ENCODE results near the gene SF3B5. TPM values are rescaled to one million over a fixed set of nuclear protein-coding genes. Genes with fewer than 3 reads are reported as not detected.

Gene SF3B5
- total and polyA plus RNA-seq, 9 of the 15 experiments (the other 6 are each of a cell fraction or from before 2014, with no cell fraction given), result 238 to 1,211 (median 407) TPM

DNA sequence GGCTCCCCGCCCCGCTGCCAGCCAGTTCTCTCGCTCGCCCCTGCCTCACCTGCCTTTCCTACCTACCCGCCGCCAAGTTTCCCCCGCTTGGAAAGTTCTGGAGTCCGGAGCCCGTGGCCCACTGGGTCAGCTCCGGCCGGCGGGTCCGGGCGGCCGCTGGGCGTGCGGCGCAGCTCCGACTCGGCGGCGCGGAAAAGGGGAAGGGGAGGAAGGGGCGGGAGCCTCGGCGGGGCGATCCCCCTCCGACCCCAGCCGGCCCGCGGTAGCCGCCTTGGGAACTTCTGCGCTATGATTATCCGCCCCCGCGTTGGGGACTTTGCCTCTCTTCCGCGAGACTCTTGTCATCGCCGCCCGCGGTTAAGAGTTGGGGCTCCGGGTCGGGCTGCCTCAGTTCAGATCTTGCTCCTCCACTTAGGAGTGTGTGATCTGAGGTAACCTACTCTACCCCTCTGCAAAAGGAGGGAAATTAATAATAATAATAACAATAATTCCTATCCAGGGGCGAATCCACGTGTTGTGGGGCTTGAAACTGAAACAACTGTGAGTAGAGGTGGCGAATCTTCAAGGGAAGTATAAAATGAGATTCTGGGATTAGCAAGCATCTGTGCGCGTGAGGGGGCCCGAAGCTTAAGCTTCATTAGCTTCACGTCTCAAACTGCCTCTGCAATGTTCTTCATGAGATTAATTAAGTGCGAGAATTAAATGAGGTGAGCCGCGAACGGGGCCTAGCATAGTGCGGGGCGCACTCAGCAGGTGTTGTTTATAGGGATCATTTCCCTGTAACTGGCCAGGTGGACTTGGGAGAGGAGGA, 30.8 kb downstream of the SF3B5 start (continued):
- TF ChIP-seq, protein P1, sequence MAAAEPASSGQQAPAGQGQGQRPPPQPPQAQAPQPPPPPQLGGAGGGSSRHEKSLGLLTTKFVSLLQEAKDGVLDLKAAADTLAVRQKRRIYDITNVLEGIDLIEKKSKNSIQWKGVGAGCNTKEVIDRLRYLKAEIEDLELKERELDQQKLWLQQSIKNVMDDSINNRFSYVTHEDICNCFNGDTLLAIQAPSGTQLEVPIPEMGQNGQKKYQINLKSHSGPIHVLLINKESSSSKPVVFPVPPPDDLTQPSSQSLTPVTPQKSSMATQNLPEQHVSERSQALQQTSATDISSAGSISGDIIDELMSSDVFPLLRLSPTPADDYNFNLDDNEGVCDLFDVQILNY (CRISPR knock-in tag; IDR thresholded peaks at IDR 0.05), result no peak
- TF ChIP-seq L3MBTL2 (IDR thresholded peaks at IDR 0.05) (peak; percentile 8; the same call in 1 of the 2 replicates), HINFP (tag; conservative IDR thresholded peaks at IDR 0.05; ENCODE audit: low read depth) (no peak), SREBF1 (IDR thresholded peaks at IDR 0.05; ENCODE audit: borderline replicate concordance, low read depth, low read length) (no peak), PHTF2 (CRISPR knock-in tag; IDR thresholded peaks at IDR 0.05) (no peak), ZFP36 (IDR thresholded peaks at IDR 0.05; ENCODE audit: low read depth, low read length, partially characterized antibody) (no peak), TOE1 (IDR thresholded peaks at IDR 0.05; ENCODE audit: borderline replicate concordance) (no peak), TOE1 (CRISPR knock-in tag; IDR thresholded peaks at IDR 0.05; ENCODE audit: borderline replicate concordance, low read depth) (no peak), STAT5A (IDR thresholded peaks at IDR 0.05; ENCODE audit: borderline replicate concordance, low read length) (no peak), SUPT5H (IDR thresholded peaks at IDR 0.05) (no peak), GTF2A2 (tag; IDR thresholded peaks at IDR 0.05) (no peak), ZBTB49 (CRISPR knock-in tag; IDR thresholded peaks at IDR 0.05; ENCODE audit: borderline replicate concordance) (no peak), CC2D1A (IDR thresholded peaks at IDR 0.05) (no peak), ZNF143 (CRISPR knock-in tag; IDR thresholded peaks at IDR 0.05) (no peak), GABPA (tag; conservative IDR thresholded peaks at IDR 0.05; ENCODE audit: low read depth) (peak; percentile 47; the same call in 1 of the 2 replicates), SIN3B (IDR thresholded peaks at IDR 0.05; ENCODE audit: low read depth) (no peak), NFE2 (IDR thresholded peaks at IDR 0.05; ENCODE audit: low read depth) (no peak), ILF3 (IDR thresholded peaks at IDR 0.05; ENCODE audit: borderline replicate concordance) (no peak), EGR1 (conservative IDR thresholded peaks at IDR 0.05) (peak; percentile 92)
- TF ChIP-seq, protein P2, sequence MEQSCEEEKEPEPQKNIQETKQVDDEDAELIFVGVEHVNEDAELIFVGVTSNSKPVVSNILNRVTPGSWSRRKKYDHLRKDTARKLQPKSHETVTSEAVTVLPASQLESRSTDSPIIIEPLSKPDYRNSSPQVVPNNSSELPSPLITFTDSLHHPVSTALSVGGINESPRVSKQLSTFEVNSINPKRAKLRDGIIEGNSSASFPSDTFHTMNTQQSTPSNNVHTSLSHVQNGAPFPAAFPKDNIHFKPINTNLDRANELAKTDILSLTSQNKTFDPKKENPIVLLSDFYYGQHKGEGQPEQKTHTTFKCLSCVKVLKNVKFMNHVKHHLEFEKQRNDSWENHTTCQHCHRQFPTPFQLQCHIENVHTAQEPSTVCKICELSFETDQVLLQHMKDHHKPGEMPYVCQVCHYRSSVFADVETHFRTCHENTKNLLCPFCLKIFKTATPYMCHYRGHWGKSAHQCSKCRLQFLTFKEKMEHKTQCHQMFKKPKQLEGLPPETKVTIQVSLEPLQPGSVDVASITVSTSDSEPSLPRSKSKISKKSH (CRISPR knock-in tag; IDR thresholded peaks at IDR 0.05), result no peak
- TF ChIP-seq, protein P3, sequence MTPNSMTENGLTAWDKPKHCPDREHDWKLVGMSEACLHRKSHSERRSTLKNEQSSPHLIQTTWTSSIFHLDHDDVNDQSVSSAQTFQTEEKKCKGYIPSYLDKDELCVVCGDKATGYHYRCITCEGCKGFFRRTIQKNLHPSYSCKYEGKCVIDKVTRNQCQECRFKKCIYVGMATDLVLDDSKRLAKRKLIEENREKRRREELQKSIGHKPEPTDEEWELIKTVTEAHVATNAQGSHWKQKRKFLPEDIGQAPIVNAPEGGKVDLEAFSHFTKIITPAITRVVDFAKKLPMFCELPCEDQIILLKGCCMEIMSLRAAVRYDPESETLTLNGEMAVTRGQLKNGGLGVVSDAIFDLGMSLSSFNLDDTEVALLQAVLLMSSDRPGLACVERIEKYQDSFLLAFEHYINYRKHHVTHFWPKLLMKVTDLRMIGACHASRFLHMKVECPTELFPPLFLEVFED (CRISPR knock-in tag; conservative IDR thresholded peaks at IDR 0.05), result no peak
